Smooth muscle cell (in vitro differentiated cells): ENCODE data around the gene KMT2B. TPM values are rescaled to one million over a fixed set of nuclear protein-coding genes. Genes with fewer than 3 reads are reported as not detected.

ENCODE experiments used
- DNase-seq: peaks from one replicate; lab custom pipeline; 2025; ENCODE audit not compliant: unreplicated experiment; lab: John Stamatoyannopoulos, UW
- H2AFZ ChIP-seq: fragments of 200-600 bp; sonication (generic); 2 replicates; pipeline ENCODE4 v1.6.0; 2016; ENCODE audit warnings: antibody characterized with exemption, low read depth, mild to moderate bottlenecking
- H3F3A ChIP-seq: fragments of 200-600 bp; sonication (generic); 2 replicates; pipeline ENCODE4 v1.6.0; 2017; ENCODE audit warnings: antibody characterized with exemption, low read depth
- H3K27ac ChIP-seq: fragments of 200-600 bp; sonication (generic); 2 replicates; pipeline ENCODE4 v1.5.1; 2016; ENCODE audit warnings: low read depth, mild to moderate bottlenecking
- H3K27me3 ChIP-seq: fragments of 200-600 bp; sonication (generic); 2 replicates; pipeline ENCODE4 v1.6.1; 2016; ENCODE audit warnings: low read depth, mild to moderate bottlenecking
- H3K36me3 ChIP-seq: fragments of 200-600 bp; sonication (generic); 2 replicates; pipeline ENCODE4 v1.5.1; 2016; ENCODE audit warnings: low read depth
- H3K4me1 ChIP-seq: fragments of 200-600 bp; sonication (generic); 2 replicates; pipeline ENCODE4 v1.5.1; 2016; ENCODE audit warnings: low read depth
- H3K4me2 ChIP-seq: fragments of 200-600 bp; sonication (generic); 2 replicates; pipeline ENCODE4 v1.6.0; 2016; ENCODE audit warnings: mild to moderate bottlenecking
- H3K4me3 ChIP-seq: fragments of 200-600 bp; sonication (generic); 2 replicates; pipeline ENCODE4 v1.5.1; 2016; ENCODE audit warnings: mild to moderate bottlenecking
- H3K79me2 ChIP-seq: fragments of 200-600 bp; sonication (generic); 2 replicates; pipeline ENCODE4 v1.6.0; 2016; ENCODE audit warnings: low read depth, mild to moderate bottlenecking
- H3K9ac ChIP-seq: fragments of 200-600 bp; sonication (generic); 2 replicates; pipeline ENCODE4 v1.6.0; 2016; ENCODE audit warnings: low read depth
- H3K9me3 ChIP-seq: fragments of 200-600 bp; sonication (generic); replicated peaks from 2 replicates; pipeline ENCODE4 v1.5.1; 2016; ENCODE audit warnings: low read depth
- H4K20me1 ChIP-seq: fragments of 200-600 bp; sonication (generic); 2 replicates; pipeline ENCODE4 v1.6.0; 2016; ENCODE audit warnings: low read depth
- CTCF ChIP-seq: fragments of 200-600 bp; sonication (generic); IDR thresholded peaks from 2 replicates; pipeline ENCODE4 v1.5.1; 2017; ENCODE audit warnings: borderline replicate concordance, mild to moderate bottlenecking, antibody characterized with exemption; ENCODE audit not compliant: insufficient read depth, poor library complexity, severe bottlenecking
- WGBS: methylation state at CpG from one replicate; pipeline ENCODE4 v1.1.7; 2016; ENCODE audit warnings: low lambda C conversion rate; 5-methylcytosine and 5-hydroxymethylcytosine counted together
- polyA plus RNA-seq: library from polyadenylated mRNA; unstranded; fragments of >200 nt; fragmentation: Nextera tagmentation; extraction: Ambion mirVana; gene quantifications from 2 replicates; pipeline ENCODE4 v1.2.1, GENCODE V29; 2016
- total RNA-seq: library from RNA; depleted of rRNA; stranded (reverse); fragments of >200 nt; gene quantifications from 2 replicates; pipeline ENCODE4 v1.2.3, GENCODE V29; 2014

Gene KMT2B
- total and polyA plus RNA-seq, 2 experiments from 2014 or later, result 8.8 to 31.1 TPM

- Histone ChIP-seq H3K4me1 (peaks cover 12% of the 10 kb centered on the region), H3K79me2 (peaks cover 22% of the 10 kb centered on the region), H3K36me3 (no peaks in the 10 kb centered on the region), H3K27ac (no peak overlapping the region), H3K4me3 (no peak overlapping the region), H3K27me3 (no peaks in the 10 kb centered on the region), H3K9ac (no peak overlapping the region), H3K4me2 (peak overlapping the region; percentile 91), H4K20me1 (peaks cover 20% of the 10 kb centered on the region), H3K9me3 (no peaks in the 10 kb centered on the region), H3F3A (no peaks in the 10 kb centered on the region), H2AFZ (no peak overlapping the region)
- WGBS, result 82% methylated on average over 7 of the region's 7 CpGs
- DNase-seq, result no peak
- TF ChIP-seq CTCF, result no peak
These were observed 2.4 kb upstream of the KMT2B start for GRCh38 chr19:35715355-35715809.

DNA sequence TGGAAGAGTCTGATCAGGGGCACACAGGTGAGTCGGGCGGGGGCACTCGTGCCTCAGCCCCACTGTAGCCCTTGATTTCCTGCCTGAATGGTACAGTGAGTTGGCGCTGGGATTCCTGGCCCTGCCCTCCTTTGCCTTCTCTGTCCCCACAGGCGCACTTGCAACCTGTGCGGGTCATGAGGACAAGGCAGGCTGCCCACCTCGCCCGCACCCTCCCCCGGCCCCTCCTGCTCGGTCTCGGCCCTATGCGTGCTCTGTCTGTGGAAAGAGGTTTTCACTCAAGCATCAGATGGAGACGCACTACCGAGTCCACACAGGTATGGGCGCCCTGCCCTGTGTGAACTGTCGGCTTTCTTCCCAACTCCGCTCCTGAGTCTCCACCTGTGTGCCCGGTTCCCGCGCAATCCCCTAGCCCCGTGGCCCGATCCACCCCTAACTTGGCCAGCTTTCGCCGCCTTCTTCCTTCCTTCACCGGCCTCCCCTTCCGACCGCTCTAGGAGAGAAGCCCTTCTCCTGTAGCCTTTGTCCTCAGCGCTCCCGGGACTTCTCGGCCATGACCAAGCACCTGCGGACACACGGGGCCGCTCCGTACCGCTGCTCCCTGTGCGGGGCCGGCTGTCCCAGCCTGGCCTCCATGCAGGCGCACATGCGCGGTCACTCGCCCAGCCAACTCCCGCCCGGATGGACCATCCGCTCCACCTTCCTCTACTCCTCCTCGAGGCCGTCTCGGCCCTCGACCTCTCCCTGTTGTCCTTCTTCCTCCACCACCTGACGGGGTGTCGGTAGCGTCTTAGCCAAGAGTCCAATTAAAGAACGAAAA is 1.6 kb upstream of the KMT2B start:
- peaks cover 30% of the 10 kb centered on the region for H3K79me2 ChIP-seq
- peaks cover 20% of the 10 kb centered on the region for H4K20me1 ChIP-seq
- peaks cover 12% of the 10 kb centered on the region for H3K4me1 ChIP-seq
- no peak for TF ChIP-seq CTCF
- peak overlapping the region; percentile 78 for H3K4me3 ChIP-seq
- no peaks in the 10 kb centered on the region for H3F3A ChIP-seq
- 7% methylated on average over 50 of the region's 52 CpGs for WGBS
- peak overlapping the region; percentile 88 for H2AFZ ChIP-seq
- peak overlapping the region; percentile 15 for H3K9ac ChIP-seq
- no peak overlapping the region for H3K27ac ChIP-seq
- peak overlapping the region; percentile 91 for H3K4me2 ChIP-seq
- DNase-seq, result no peak
- H3K36me3 ChIP-seq, result no peaks in the 10 kb centered on the region
- H3K9me3 ChIP-seq, result no peaks in the 10 kb centered on the region
- no peaks in the 10 kb centered on the region for H3K27me3 ChIP-seq

DNA sequence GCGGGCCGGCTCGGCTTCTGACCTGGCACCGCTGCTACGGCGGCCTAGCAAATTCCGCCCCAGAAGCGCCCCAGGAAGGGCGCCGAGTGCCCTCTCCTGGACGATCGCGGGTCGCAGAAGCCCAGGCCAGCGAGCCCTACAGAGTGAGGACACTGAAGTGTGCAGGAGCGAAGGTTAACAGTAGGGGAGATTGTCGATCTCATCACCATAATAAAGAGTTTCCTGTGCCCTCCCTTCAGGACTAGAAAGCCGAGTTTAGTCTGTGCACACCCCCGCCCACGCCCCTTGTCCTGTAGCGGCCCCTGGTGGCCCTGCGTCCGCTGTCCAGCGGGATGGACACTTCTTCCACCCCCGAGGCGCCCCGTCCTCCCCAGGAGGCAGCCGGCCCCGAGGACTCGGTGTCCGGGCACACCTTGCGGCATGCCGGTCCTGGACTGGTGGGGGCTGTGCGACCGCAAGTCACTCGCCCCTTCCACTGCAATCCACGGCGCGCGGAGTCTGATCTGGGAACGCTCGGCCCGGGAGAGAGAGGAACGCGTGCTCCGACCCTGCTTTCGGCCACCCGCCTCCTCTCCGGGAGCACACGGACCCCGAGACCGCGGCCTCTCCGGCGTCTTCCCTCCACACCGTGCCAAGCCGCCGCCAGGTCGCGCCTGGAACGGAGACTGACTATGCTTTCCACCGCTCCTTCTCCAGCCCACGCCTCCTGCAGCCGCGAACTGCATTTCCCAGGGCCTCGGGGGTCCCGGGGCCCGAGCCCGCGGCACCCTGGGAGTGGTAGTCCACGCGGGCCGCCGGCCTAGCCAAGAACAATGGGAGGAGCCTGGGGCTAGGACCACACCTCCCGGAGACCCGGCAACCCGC is 770 bp upstream of the KMT2B start:
- peak; percentile 75 for TF ChIP-seq CTCF
- WGBS, result under 1% methylated on average over 59 of the region's 77 CpGs
- H3K79me2 ChIP-seq, result peaks cover 32% of the 10 kb centered on the region
- peaks cover 12% of the 10 kb centered on the region for H3K4me1 ChIP-seq
- H3K9me3 ChIP-seq, result no peaks in the 10 kb centered on the region
- peak overlapping the region; percentile 88 for H2AFZ ChIP-seq
- DNase-seq, result peak; percentile 97
- H3K27me3 ChIP-seq, result no peaks in the 10 kb centered on the region
- no peaks in the 10 kb centered on the region for H3F3A ChIP-seq
- peak overlapping the region; percentile 39 for H3K9ac ChIP-seq
- peak overlapping the region; percentile 78 for H3K4me3 ChIP-seq
- peak overlapping the region; percentile 91 for H3K4me2 ChIP-seq
- peaks cover 25% of the 10 kb centered on the region for H4K20me1 ChIP-seq
- no peaks in the 10 kb centered on the region for H3K36me3 ChIP-seq
- peak overlapping the region; percentile 46 for H3K27ac ChIP-seq
